ENCODE data around the gene PHYKPL. TPM values are rescaled to one million over a fixed set of nuclear protein-coding genes. Genes with fewer than 3 reads are reported as not detected.

PHYKPL gene
- total RNA-seq, 1 donor from 2014 or later = 77.8 TPM

DNA sequence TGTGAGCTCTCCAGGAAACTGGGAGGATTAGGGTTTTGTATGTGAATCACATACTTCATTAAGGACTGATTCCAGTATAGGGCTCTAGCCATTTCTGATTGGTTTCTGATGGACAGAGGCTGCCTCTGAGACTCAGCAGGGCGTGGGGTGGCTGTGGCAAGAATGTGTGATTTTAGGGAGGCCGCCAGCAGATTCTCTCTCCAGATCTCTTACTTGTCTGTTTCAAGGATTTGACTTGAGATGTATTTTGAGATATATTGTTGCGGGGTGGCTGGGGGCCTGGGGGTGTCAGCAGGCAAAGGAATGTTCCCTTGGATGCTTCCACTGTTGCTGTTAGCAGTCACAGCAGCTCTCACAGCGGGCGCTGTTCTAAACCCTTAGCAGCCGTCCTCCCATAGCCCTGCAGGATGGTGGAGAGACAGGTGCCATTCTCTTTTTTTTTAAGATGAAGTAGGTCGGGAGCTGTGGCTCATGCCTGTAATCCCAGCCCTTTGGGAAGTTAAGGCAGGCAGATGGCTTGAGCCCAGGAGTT, 36.3 kb downstream of the PHYKPL start:
- Histone ChIP-seq H3K4me3 (no peak overlapping the region), H3K27me3 (no peaks in the 10 kb centered on the region), H3K9me3 (no peaks in the 10 kb centered on the region), H3K4me1 (peaks cover 8% of the 10 kb centered on the region), H3K27ac (no peak overlapping the region), H3K36me3 (no peaks in the 10 kb centered on the region)
- DNase-seq (ENCODE audit: extremely low spot score in 2 of 2) = no peak
- intact Hi-C loops (cut with DNase I) = no loop called here
- TF ChIP-seq POLR2A (IDR thresholded peaks at IDR 0.05) = no peak
- TF ChIP-seq, protein P1, sequence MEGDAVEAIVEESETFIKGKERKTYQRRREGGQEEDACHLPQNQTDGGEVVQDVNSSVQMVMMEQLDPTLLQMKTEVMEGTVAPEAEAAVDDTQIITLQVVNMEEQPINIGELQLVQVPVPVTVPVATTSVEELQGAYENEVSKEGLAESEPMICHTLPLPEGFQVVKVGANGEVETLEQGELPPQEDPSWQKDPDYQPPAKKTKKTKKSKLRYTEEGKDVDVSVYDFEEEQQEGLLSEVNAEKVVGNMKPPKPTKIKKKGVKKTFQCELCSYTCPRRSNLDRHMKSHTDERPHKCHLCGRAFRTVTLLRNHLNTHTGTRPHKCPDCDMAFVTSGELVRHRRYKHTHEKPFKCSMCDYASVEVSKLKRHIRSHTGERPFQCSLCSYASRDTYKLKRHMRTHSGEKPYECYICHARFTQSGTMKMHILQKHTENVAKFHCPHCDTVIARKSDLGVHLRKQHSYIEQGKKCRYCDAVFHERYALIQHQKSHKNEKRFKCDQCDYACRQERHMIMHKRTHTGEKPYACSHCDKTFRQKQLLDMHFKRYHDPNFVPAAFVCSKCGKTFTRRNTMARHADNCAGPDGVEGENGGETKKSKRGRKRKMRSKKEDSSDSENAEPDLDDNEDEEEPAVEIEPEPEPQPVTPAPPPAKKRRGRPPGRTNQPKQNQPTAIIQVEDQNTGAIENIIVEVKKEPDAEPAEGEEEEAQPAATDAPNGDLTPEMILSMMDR (IDR thresholded peaks at IDR 0.05) = no peak
- no peak for TF ChIP-seq POLR2AphosphoS5 (IDR thresholded peaks at IDR 0.05; ENCODE audit: insufficient read depth in 1 of 2, low read depth in 1 of 2)

DNA sequence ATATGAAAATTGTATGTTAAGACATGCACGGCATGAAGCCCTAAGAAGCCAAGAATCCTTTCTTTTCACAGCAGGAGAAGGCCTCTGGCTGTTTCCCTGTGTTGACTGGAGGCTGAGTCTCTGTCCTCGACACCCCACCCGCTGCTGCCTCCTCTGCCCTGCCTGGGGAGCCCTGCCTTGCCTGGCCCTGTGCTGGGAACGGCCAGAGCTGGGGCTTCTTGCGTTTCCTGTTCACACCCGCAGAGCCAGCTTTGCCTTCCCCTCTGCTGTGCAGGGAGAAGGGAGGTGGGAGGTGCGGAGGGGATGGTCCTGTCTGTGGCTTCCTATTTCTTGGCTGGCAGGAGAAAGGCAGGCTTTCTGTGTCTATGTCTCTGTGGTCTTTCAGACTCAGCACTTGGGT, 38.6 kb downstream of the PHYKPL start:
- DNase-seq (ENCODE audit: extremely low spot score in 2 of 2) = no peak

DNA sequence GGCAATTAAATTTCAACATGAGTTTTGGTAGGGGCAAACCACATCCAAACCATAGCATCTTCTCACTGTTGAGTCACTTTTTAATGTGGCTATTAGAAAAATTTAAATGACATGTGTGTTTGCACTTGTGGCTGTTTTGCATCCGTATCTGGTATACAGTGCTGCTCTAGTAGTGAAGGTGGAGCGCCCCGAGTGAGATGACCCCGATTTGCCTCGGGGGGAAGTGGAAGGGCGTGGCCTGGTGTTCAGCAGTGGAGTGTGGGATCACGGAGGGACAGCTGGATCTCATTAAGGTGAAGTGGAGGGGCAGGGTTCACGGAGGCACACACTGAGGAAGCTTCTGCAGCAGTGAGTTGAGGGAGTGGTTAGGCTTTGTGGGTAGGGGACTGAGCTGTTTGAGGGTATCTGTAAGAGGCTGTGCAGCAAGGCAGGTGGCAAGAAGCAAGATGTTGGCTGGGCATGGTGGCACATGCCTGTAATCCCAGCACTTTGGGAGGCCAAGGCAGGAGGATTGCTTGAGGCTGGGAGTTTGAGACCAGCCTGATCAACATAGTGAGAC, 39.3 kb downstream of the PHYKPL start:
- intact Hi-C loops (cut with DNase I) = no loop called here
- Histone ChIP-seq H3K27ac (no peak overlapping the region), H3K36me3 (no peaks in the 10 kb centered on the region), H3K27me3 (no peaks in the 10 kb centered on the region), H3K4me3 (no peak overlapping the region), H3K9me3 (no peaks in the 10 kb centered on the region), H3K4me1 (no peaks in the 10 kb centered on the region)
- DNase-seq (ENCODE audit: extremely low spot score in 2 of 2) = no peak
- TF ChIP-seq POLR2A (IDR thresholded peaks at IDR 0.05) (no peak), POLR2AphosphoS5 (IDR thresholded peaks at IDR 0.05; ENCODE audit: insufficient read depth in 1 of 2, low read depth in 1 of 2) (no peak)
- TF ChIP-seq, protein P1 (IDR thresholded peaks at IDR 0.05) = no peak

More for the DNA sequence above, 38.6 kb downstream of the PHYKPL start:
- no peaks in the 10 kb centered on the region for H3K36me3 ChIP-seq
- no peak overlapping the region for H3K4me3 ChIP-seq
- H3K4me1 ChIP-seq = no peaks in the 10 kb centered on the region
- TF ChIP-seq POLR2AphosphoS5 (IDR thresholded peaks at IDR 0.05; ENCODE audit: insufficient read depth in 1 of 2, low read depth in 1 of 2) = no peak
- TF ChIP-seq, protein P1 (IDR thresholded peaks at IDR 0.05) = no peak
- no peak for TF ChIP-seq POLR2A (IDR thresholded peaks at IDR 0.05)
- H3K27ac ChIP-seq = no peak overlapping the region
- no peaks in the 10 kb centered on the region for H3K27me3 ChIP-seq
- no peaks in the 10 kb centered on the region for H3K9me3 ChIP-seq
- intact Hi-C loops (cut with DNase I) = no loop called here

DNA sequence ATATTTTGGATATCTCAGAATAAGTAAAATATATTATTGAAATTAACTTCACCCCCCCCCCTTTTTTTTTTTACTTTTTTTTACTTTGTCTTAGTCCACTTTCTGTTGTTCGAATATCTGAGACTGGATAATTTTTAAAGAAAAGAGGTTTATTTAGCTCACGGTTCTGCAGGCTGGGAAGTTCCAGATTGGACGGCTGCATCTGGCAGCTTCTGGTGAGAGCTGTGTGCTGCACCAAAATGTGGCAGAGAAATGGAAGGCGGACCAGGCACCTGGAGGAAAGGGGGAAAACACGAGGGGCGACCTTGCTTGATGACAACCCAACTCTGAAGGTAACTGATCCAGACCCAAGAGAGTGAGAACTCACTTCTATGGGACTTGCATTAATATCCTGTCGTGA, 39.8 kb downstream of the PHYKPL start:
- DNase-seq (ENCODE audit: extremely low spot score in 2 of 2) = no peak

DNA sequence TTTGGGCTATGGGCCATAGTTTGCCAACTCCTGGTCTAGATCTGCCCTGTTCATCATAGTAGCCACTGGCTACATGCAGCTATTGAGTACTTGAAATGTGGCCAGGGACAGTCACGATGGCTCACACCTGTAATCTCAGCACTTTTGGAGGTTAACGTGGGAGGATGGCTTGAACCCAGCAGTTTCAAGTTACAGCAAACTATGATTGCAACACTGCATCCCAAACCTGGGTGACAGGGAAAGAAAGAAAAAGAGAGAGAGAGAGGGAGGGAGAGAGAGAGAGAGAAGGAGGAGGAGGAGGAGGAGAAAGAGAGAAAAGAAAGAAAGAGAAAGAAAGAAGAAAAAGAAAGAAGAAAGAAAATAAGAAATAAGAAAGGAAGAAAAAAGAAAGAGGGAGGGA, 40.4 kb downstream of the PHYKPL start:
- no peak for DNase-seq (ENCODE audit: extremely low spot score in 2 of 2)
- Histone ChIP-seq H3K9me3 (no peaks in the 10 kb centered on the region), H3K4me1 (no peaks in the 10 kb centered on the region), H3K27ac (no peak overlapping the region), H3K4me3 (no peak overlapping the region), H3K36me3 (no peaks in the 10 kb centered on the region), H3K27me3 (no peaks in the 10 kb centered on the region)
- intact Hi-C loops (cut with DNase I) = no loop called here
- TF ChIP-seq POLR2A (IDR thresholded peaks at IDR 0.05) (no peak), POLR2AphosphoS5 (IDR thresholded peaks at IDR 0.05; ENCODE audit: insufficient read depth in 1 of 2, low read depth in 1 of 2) (peak in 1 of 2 donors; percentile 20)
- TF ChIP-seq, protein P1 (IDR thresholded peaks at IDR 0.05) = no peak

More for the DNA sequence above, 39.8 kb downstream of the PHYKPL start:
- H3K36me3 ChIP-seq = no peaks in the 10 kb centered on the region
- no peak overlapping the region for H3K27ac ChIP-seq
- no peaks in the 10 kb centered on the region for H3K27me3 ChIP-seq
- H3K4me3 ChIP-seq = no peak overlapping the region
- no peaks in the 10 kb centered on the region for H3K9me3 ChIP-seq
- no peak for TF ChIP-seq POLR2A (IDR thresholded peaks at IDR 0.05)
- TF ChIP-seq, protein P1 (IDR thresholded peaks at IDR 0.05) = no peak
- TF ChIP-seq POLR2AphosphoS5 (IDR thresholded peaks at IDR 0.05; ENCODE audit: insufficient read depth in 1 of 2, low read depth in 1 of 2) = no peak
- H3K4me1 ChIP-seq = no peaks in the 10 kb centered on the region
- intact Hi-C loops (cut with DNase I) = no loop called here
